Retinal pigment epithelial cell (primary cell): Measurements from ENCODE around the gene GNG2.
"Not testable (repeated sequence)": the region's sequence is repeated elsewhere in the genome, so short reads cannot be mapped to it uniquely, and the experiment has no call there.

ENCODE experiments used
- DNase-seq: peaks from one replicate; pipeline ENCODE4 v3.0.0-alpha.2; 2010; ENCODE audit warnings: low read depth
- H3K4me3 ChIP-seq: 2 replicates; pipeline ENCODE4 v1.5.1; 2011; ENCODE audit warnings: mild to moderate bottlenecking, low read length, control low read depth, moderate library complexity
- TF ChIP-seq, protein P1 (sequence below): conservative IDR thresholded peaks from 2 replicates; pipeline ENCODE4 v1.5.1; 2011; ENCODE audit warnings: low read depth, low read length, control low read depth, inconsistent platforms

The GNG2 gene

DNA sequence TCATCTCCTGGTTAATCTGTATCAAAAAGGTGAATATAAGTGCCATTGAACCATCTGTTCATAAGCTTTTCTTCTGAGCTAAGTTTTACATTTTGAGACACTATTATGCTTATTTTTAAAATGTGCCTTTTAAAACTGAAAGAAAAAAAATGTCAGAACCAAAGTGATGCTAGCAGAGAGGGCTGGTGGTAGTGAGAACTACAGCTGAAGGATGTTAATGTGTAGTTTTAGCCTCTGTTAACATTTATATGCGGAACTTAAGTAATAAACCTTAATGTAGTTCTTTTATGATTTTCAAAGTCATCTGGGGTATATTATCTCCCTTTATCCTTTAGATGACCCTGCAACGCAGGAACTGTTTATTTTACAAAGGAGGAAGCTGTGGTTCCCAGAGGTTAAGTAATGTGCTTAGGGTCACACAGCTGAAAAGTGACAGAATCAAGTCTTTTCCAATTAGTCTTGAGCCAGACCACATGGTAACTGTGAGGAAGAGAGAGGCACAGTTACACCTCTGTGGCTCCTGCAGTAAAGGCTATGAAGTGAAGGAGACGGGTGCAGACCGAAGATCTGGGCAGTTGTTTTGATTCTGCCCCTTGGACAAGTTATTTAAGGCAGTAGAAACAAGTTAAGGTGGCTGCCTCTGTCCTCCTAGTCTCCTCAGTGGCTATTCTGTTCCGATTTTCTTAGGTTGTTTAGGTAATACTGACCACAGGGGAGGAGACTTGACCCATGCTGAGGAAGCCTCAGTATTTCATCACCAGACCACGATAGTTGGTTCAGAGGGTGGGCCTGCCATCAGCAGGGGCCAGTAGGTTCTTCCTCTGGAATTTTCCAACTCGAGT is 23.9 kb downstream of the GNG2 start:
- no peak for DNase-seq
- TF ChIP-seq, protein P1, sequence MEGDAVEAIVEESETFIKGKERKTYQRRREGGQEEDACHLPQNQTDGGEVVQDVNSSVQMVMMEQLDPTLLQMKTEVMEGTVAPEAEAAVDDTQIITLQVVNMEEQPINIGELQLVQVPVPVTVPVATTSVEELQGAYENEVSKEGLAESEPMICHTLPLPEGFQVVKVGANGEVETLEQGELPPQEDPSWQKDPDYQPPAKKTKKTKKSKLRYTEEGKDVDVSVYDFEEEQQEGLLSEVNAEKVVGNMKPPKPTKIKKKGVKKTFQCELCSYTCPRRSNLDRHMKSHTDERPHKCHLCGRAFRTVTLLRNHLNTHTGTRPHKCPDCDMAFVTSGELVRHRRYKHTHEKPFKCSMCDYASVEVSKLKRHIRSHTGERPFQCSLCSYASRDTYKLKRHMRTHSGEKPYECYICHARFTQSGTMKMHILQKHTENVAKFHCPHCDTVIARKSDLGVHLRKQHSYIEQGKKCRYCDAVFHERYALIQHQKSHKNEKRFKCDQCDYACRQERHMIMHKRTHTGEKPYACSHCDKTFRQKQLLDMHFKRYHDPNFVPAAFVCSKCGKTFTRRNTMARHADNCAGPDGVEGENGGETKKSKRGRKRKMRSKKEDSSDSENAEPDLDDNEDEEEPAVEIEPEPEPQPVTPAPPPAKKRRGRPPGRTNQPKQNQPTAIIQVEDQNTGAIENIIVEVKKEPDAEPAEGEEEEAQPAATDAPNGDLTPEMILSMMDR: no peak
- no peak overlapping the region for H3K4me3 ChIP-seq

GRCh38 chr14:51889851-51890250 is 29.4 kb downstream of the GNG2 start:
- H3K4me3 ChIP-seq: no peak overlapping the region
- TF ChIP-seq, protein P1: no peak
- no peak for DNase-seq

DNA sequence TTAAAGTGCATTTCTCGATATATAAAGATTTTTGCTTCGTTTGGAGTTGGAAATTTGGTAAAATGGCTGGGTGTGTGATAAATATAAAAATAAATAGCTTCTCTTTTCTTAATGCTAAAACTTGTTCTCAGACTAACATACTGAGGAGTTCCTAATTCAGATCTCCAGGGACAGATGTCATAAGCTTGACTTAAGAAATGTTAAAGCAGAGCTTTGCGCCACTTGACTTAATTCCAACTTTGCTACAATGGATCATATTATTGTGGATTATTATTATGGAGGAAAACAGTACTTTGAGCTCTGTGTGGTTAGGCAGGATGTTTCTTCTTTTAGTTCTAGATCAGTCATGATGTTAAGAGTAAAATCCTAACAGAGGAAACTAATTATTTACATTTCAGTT is 33.8 kb downstream of the GNG2 start:
- H3K4me3 ChIP-seq: no peak overlapping the region
- TF ChIP-seq, protein P1: no peak
- DNase-seq: no peak

DNA sequence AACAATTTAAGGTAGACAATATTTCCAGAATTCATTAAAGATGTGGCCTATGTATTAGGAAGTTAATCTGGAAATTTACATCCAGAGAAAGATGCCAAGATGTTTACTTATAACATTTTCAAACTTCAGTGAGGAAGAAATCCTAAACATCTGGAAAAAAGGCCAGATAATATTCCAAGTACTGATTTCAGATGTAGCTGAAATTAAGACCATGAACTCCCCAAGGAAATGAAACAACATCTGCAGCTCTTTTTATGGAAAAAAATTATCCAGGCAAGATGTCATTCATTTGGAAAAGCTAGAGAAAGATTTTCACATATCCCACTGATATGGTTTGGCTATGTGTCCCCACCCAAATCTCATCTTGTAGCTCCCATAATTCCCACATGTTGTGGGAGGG is 35.0 kb downstream of the GNG2 start:
- DNase-seq: no peak
- TF ChIP-seq, protein P1: no peak
- no peak overlapping the region for H3K4me3 ChIP-seq

GRCh38 chr14:51897791-51898355 is 37.5 kb downstream of the GNG2 start:
- TF ChIP-seq, protein P1: no peak
- H3K4me3 ChIP-seq: no peak overlapping the region
- DNase-seq: no peak

DNA sequence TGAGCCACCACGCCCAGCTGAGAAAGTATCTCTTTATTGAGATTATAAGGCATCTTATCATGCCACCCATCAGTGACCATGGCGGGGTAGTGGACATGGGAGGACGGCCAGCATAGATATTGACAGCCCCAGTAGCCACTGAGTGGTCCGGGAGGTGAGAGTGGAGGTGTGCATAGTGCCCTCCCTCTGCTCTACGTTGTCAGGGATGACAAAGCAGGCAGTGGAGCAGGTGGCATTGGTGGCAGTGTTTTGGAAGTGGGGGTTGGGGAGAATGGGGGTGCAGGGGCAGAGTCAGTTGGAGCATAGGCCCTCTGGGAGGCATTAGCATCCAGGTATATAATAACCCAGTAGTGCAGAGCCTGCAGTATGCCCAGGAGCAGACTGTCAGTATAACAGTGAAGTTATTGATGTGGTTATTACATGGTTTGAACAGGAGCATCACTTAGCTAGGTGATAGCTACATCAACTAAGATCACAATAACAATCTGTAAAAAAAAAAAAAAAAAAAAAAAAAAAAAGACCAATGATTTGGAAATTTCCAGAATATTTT is 41.1 kb downstream of the GNG2 start:
- H3K4me3 ChIP-seq: no peak overlapping the region
- no peak for DNase-seq
- TF ChIP-seq, protein P1: no peak

GRCh38 chr14:51905656-51906121 is 45.3 kb downstream of the GNG2 start:
- DNase-seq, H3K4me3 ChIP-seq: not testable (repeated sequence)
